NK-92 (cell line): Measurements from ENCODE around the gene ME3.

Experiments used
- DNase-seq: peaks from one replicate; lab custom pipeline; 2025; ENCODE audit not compliant: unreplicated experiment; lab: John Stamatoyannopoulos, UW

ME3 gene

GRCh38 chr11:86519064-86519911 is 153.1 kb downstream of the ME3 start:
- DNase-seq = no peak

DNA sequence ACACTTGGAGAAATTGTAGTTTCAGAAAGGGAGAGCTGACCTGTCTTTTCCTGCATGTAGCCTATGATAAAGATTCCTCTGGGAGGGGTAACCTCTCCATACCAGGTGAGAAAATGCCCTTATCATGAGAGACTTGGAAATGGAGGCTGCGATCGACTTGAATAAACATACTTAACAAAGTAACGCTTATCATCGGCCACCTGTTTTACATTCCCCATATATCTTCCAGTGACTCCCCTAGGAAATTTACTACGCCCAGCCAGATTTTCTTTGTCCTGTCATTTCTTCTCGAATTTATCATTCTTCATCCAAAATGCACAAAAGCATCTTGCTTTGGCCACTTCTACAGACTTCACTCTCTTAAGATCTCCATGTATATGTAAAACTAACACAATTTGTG is 154.2 kb downstream of the ME3 start:
- DNase-seq = no peak

DNA sequence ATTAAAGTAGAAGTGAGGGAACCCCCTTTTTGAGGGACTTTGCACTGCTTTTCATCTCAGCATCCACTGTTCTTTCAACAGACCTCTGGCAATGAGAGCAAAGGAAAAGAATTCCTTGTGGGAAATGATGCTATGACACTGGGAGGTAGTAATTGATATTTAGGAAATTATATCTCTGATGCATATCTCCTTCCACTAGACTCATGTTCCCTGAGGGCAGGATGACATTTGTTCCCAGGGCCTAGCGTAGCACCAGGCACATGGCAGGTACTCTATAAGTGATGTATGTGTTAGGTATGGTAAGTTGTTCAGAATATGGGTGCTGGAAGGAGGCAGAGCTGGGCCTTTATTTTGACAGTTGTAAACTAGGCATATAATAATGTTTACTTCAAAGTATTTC is 154.9 kb downstream of the ME3 start:
- no peak for DNase-seq

DNA sequence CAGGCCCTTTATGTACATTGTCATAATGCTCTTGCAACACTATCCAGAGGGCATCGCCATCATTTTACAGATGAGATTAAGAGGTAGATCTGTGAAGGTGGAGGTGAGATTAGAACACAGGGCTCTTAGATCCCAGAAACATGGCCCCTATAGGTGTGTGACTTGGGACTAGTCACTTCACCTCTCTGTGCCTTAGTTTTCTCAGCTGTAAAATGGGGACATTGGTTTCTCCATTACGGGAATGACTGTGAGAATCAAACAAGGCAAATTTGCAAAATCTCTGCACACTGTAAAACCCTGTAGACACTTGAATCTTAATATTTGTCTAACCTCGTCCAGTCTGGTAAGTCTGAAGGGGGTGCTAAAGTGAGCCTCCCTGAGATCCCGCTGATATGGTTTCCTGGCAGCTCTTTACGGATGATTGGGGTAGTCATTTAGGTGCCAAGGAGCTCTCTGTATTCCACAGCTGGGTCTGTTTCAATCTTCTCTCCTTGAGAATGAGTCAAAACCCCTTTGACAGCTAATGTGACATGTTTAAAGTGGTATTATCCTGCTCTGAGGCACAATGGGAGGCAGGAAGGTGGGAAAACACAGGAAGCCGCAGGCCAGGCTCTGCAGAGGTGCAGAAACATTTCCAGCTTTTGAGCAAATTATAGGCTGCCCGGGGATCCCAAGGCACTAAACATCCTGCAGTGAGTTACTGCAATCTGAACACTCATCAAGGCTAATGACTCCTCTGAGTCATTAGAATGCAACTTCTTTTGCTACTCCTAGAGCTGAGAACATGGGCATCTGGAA is 156.9 kb downstream of the ME3 start:
- no peak for DNase-seq

GRCh38 chr11:86514453-86514852 is 158.0 kb downstream of the ME3 start:
- no peak for DNase-seq

DNA sequence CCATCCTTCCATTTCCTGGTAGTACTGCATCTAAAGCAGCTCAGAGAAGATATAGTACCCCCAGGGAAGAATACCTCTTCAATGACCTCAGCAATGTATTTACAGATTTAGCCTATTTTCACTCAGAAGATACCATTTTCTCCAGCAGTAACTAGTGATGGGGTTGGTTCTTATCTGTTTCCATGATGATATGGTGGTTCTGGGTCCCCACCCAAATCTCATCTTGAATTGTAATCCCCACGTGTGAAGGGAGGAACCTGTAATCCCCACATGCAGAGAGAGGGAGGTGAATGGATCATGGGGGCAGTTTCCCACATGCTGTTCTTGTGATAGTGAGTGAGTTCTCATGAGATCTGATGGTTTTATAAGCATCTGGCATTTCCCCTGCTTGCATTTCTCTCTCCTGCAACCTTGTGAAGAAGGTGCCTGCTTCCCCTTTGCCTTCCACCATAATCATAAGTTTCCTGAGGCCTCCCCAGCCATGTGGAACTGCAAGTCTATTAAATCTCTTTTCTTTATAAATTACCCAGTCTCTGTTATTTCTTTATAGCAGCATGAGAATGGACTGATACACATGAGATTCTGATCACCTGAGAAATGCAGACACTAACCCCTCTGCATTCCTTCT is 158.6 kb downstream of the ME3 start:
- no peak for DNase-seq

DNA sequence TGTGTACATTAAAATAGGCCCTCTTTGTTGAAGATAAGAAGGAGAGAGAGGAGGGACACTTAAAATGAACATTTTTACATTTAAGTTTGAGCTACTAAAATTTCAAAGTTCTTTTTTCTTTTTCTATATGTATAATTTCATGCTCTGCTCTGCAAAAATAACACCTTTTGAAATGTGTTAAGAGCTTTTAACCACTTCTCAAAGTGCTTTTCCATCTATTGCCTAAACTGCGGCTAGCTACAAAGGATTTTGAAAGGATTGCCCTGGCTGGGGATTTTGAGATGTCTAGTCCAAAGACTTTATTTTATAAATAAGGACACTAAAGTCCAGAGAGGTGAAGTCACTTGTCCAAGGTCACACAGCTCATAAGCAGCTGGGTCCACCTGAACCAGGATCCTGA is 159.3 kb downstream of the ME3 start:
- no peak for DNase-seq

- DNase-seq = no peak
Observed at GRCh38 chr11:86511086-86511551, 161.3 kb downstream of the ME3 start.

DNA sequence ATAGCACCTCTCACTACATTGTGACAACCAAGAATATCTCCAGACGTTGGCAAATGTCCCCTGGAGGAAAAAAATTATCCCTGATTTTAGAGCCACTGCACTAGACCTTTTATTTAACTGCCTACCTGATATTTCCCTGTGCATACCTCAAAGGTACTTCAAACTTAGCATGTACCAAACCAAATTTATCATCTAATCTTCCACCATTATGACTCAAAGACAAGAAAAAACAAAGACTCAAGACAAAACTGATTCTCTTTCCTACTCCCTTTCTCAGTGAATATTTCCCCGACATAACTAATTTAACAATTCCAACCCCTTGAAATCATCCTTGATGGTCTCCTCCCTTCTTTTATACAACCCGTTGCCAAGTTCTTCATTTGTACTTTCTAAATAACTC is 161.7 kb downstream of the ME3 start:
- no peak for DNase-seq

- DNase-seq = no peak
Observed at GRCh38 chr11:86510097-86510496, 162.3 kb downstream of the ME3 start.

DNA sequence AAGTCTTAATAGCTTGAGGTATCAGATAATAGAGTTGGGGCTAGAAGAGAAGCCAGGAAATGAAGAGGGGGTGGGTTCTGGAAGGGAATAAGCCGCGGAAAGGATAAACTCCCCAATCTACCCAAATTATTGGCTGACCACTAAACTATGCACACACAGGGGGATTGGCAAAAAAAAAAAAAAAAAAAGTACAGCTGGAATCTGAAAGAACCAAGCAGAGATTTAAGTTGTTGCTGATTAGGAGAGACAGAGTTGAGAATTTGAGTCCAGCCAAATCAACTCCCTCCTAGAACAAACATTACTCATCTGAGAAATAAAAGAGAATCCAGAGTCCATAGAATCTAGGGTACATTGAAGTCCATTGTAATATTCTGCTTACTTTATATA is 162.8 kb downstream of the ME3 start:
- no peak for DNase-seq

- DNase-seq = no peak
Observed at GRCh38 chr11:86508604-86509587, 163.5 kb downstream of the ME3 start.

GRCh38 chr11:86507249-86507845 is 165.1 kb downstream of the ME3 start:
- no peak for DNase-seq

- DNase-seq = no peak
Observed at GRCh38 chr11:86506235-86506634, 166.2 kb downstream of the ME3 start.

DNA sequence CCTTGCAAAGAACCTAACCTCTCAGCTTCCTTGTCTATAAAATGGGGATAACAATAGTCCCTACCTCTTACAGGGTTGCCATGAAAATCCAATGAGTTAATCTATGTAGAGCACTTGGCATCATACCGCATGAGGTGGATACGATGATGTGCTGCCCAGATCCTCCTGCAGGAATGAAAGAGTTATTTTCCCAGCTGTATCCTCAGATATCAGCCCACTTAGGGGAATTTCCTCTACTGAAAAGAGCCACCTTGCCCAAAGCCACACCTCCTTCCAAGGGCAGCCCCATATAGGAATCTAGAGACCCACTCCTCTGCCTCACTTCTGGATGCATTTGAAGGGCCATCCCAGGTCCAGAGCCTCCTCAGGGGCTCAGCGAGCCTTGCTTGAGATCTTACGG is 169.3 kb downstream of the ME3 start:
- no peak for DNase-seq

DNA sequence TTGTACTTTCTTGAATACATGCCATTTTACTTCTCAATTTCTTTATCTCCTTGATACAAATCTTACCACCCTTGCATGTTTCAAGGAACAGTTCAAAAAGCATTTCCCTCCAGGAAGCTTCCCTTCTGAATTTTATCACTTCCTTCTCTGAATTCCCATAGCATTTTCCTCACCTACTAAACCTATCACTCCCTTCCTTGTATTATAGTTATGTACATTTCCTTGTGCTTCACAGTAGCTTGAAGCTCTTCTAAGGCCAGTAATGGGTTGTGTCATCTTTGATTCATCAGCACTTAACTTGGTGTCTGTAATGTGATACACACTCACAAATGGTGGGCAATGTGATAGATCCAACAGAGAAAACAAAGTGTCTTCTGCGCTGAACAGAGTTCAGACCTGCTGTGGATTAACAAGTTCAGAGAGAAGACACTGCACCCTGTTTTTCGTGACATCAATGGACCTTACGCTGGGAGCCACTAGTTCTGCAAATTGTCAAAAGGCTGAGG is 170.2 kb downstream of the ME3 start:
- DNase-seq = no peak

DNA sequence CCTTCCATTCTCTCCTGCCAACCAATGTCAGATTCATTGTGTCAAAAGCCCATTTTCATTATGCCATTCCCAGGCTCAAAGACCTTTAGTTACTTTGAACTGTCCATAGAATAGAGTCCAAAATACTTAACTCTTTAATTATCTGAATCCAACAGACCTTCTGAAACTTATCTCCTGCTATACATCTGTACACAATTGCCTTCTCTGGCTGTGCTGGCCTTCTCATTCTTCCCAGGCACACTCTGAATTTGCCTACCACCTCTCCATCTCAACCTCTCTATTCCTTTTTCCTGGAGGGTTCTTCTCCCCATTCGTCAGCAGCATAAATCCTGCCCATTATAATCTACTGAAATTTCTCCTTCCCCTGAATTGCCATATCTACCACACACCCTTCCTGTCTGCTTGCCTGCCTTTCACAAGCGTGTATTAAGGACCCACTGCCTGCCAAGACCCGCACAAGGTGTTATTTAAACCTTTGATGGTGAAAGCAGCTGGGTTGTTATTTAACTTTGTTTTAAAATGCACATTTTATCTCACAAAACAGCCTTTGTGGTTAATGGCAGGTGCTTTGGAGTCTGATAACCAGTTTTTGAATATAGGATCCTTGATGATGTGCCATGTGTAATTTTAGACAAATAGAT is 171.8 kb downstream of the ME3 start:
- DNase-seq = no peak

GRCh38 chr11:86499723-86500129 is 172.7 kb downstream of the ME3 start:
- DNase-seq = no peak

- DNase-seq = no peak
Observed at GRCh38 chr11:86497836-86498235, 174.6 kb downstream of the ME3 start.

DNA sequence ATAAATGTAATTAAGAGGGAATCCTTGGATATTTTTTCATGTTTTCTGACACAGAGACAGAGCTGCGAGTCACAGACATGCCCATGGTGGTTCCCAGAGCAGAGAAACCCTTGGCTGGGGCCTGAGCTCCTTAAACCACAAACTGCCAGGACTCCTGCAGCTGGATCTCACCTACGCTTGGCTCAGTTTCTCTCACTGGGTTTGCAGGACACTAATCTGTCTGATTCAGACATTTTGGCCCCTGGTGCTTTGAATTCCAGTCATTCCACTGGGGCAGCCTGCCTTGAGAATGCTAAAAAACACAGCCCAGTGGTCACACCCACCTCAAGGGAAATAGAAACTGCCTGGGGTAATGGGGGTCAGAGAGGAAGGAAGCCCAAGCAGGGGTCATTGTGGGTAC is 175.1 kb downstream of the ME3 start:
- DNase-seq = no peak
